AG10803 (cell line): ENCODE measurements around the gene SLC17A5.

Experiments used
- DNase-seq: peaks from one replicate; pipeline ENCODE4 v3.0.0; 2010; ENCODE audit warnings: low read depth
- H3K4me3 ChIP-seq: 2 replicates; pipeline ENCODE4 v1.5.1; 2011; ENCODE audit warnings: mild to moderate bottlenecking, low read length, control low read depth
- CTCF ChIP-seq: conservative IDR thresholded peaks from 2 replicates; pipeline ENCODE4 v1.5.1; 2011; ENCODE audit warnings: mild to moderate bottlenecking, low read length, control low read depth, inconsistent platforms

Gene SLC17A5

GRCh38 chr6:73614802-73615201 lies 39.0 kb downstream of the SLC17A5 start:
- no peak overlapping the region for H3K4me3 ChIP-seq
- no peak for DNase-seq
- no peak for TF ChIP-seq CTCF

DNA sequence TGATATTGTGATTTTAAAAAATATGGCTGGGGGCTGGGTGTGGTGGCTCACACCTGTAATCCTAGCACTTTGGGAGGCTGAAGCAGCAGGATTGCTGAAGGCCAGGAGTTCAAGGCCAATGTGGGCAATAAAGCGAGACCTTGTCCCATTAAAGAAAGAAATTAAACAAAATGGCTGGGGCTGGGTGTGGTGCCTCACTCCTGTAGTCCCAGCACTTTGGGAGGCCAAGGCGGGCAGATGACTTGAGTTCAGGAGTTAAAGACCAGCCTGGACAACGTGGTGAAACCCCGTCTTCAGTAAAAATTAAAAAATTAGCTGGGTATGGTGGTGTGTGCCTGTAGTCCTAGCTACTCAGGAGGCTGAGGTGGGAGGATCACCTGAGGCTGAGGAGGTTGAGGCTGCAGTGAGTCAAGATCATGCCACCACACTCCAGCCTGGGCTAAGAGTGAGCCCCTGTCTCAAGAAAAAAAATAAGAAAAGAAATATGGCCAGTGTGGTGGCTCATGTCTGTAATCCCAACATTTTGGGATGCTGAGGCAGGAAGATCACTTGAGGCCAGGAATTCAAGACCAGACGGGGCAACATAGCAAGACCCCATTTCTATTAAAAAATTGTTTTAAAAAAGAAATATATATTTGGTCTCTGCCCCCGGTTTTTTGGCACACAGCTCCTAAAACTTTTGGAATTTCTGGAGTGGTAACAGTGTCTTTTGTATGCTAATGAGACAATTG lies 39.8 kb downstream of the SLC17A5 start:
- no peak for TF ChIP-seq CTCF
- no peak for DNase-seq
- no peak overlapping the region for H3K4me3 ChIP-seq

- no peak for DNase-seq
- no peak overlapping the region for H3K4me3 ChIP-seq
- no peak for TF ChIP-seq CTCF
Observed at GRCh38 chr6:73612611-73613010, 41.2 kb downstream of the SLC17A5 start.

DNA sequence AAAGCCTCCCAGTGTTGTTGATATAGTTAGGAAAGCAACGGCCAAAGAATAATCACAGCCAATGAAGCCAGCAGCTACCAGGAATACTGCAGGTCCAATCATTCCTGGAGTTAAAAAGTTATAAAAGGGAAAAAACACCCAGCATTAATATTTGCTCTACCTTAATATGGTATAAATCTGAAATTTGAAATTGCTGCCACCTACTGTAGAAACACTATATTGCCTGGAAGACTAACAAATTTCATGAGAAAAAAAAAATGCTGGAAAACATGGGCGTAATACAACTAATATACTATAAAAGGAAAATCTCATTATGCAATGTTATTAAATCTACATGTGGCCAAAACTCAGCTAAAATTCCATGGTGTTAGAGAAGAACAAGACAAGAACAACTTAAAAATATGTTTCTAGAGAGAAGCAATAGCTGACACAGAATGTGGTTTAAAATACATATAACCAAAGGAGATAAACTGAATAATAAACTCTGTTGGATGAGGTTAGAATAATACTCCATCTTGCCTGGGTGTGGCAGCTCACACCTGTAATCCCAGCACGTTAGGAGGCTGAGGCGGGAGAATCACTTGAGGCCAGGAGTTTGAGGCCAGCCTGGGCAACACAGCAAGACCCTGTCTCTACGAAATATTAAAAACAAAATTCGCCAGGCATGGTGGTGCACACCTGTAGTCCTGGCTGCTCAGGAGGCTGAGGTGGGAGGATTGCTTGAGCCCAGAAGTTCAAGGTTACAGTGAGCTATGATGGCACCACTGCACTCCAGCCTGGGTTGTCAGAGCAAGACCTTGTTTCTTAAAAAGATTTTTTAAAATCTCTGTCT lies 43.1 kb downstream of the SLC17A5 start:
- no peak overlapping the region for H3K4me3 ChIP-seq
- TF ChIP-seq CTCF = peak; percentile 73
- DNase-seq = peak; percentile 57

GRCh38 chr6:73608761-73609160 lies 45.0 kb downstream of the SLC17A5 start:
- no peak for TF ChIP-seq CTCF
- DNase-seq = no peak
- H3K4me3 ChIP-seq = no peak overlapping the region

DNA sequence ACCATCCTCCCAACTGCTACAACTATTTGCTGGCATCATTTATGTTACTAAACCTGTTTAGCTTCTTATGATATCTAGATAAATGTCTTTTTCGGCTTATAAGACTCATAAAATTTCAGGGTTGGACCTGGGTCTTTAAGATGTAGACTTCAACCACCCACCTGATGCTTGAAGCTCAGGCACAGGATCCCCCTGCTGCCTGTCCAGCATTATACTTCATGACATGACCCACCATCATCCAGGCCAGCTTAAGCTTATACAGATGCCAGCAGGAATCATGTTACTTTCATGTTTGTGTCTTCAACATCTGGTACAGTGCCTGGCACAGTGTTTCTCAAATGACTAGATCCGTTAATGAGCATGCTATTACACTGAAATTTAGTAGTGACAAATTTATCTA lies 47.4 kb downstream of the SLC17A5 start:
- no peak overlapping the region for H3K4me3 ChIP-seq
- no peak for TF ChIP-seq CTCF
- DNase-seq = no peak

DNA sequence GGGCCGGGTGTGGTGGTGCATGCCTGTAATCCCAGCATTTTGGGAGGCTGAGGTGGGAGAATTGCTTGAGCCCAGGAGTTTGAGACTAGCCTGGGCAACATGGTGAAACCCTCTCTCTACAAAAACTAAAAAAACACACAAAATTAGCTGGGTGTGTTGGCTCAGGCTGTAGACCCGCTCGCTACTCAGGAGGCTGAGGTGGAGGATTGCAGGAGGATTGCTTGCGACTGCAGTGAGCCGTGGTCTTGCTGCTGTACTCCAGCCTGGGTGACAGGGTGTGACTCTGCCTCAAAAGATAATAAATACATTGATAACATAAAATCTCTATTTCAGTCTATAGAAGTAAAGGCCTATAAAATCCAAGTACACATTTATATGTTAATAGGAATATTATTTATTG lies 49.3 kb downstream of the SLC17A5 start:
- DNase-seq = no peak
- no peak for TF ChIP-seq CTCF
- no peak overlapping the region for H3K4me3 ChIP-seq
